SU-DHL-6 (cell line): ENCODE measurements around the gene SLC38A10.

Source experiments
- H2AFZ ChIP-seq: fragments of 200-600 bp; sonication (generic); 2 replicates; pipeline ENCODE4 v1.6.1; 2014; ENCODE audit warnings: low read depth, mild to moderate bottlenecking, moderate library complexity, mixed read lengths, antibody characterized with exemption, low read length; ENCODE audit not compliant: severe bottlenecking
- H3F3A ChIP-seq: fragments of 200-600 bp; shearing (Covaris generic); 2 replicates; pipeline ENCODE4 v1.6.0; 2016; ENCODE audit warnings: antibody characterized with exemption, mild to moderate bottlenecking; ENCODE audit not compliant: insufficient read depth
- H3K27ac ChIP-seq: fragments of 200-600 bp; sonication (generic); 2 replicates; pipeline ENCODE4 v1.5.1; 2016; ENCODE audit warnings: low read depth, mild to moderate bottlenecking, low read length, moderate library complexity, mixed read lengths
- H3K27me3 ChIP-seq: fragments of 200-600 bp; sonication (generic), shearing (Covaris generic); 2 replicates; pipeline ENCODE4 v1.6.0; 2014; ENCODE audit warnings: mild to moderate bottlenecking, low read length
- H3K36me3 ChIP-seq: fragments of 200-600 bp; sonication (generic); 2 replicates; pipeline ENCODE4 v1.6.1; 2014; ENCODE audit warnings: mild to moderate bottlenecking, low read length, mixed read lengths
- H3K4me2 ChIP-seq: fragments of 300-600, 200-600 bp; shearing (Covaris generic), sonication (generic); 2 replicates; pipeline ENCODE4 v1.6.0; 2014; ENCODE audit warnings: low read length, low read depth, mild to moderate bottlenecking; ENCODE audit not compliant: poor library complexity, severe bottlenecking
- H3K4me3 ChIP-seq: fragments of 200-600 bp; sonication (generic); 2 replicates; pipeline ENCODE4 v1.5.1; 2014; ENCODE audit warnings: antibody characterized with exemption, low read length, mild to moderate bottlenecking, mixed read lengths; ENCODE audit not compliant: insufficient read depth, poor library complexity, severe bottlenecking
- H3K79me2 ChIP-seq: fragments of 200-600 bp; sonication (generic); 2 replicates; pipeline ENCODE4 v1.6.1; 2014; ENCODE audit warnings: mild to moderate bottlenecking, low read length, moderate library complexity; ENCODE audit not compliant: insufficient read depth
- H3K9ac ChIP-seq: fragments of 200-600 bp; sonication (generic); 2 replicates; pipeline ENCODE4 v1.7.0; 2014; ENCODE audit warnings: mild to moderate bottlenecking, low read length
- H3K9me2 ChIP-seq: fragments of 200-600 bp; sonication (generic); replicated peaks from 2 replicates; pipeline ENCODE4 v1.6.1; 2014; ENCODE audit warnings: low read length; ENCODE audit not compliant: insufficient read depth
- H3K9me3 ChIP-seq: fragments of 200-600 bp; sonication (generic); 2 replicates; pipeline ENCODE4 v1.6.1; 2014; ENCODE audit warnings: low read length, mixed read lengths; ENCODE audit not compliant: insufficient read depth
- H4K20me1 ChIP-seq: fragments of 200-600 bp; sonication (generic); 2 replicates; pipeline ENCODE4 v1.6.1; 2014; ENCODE audit warnings: low read depth, mild to moderate bottlenecking, antibody characterized with exemption, low read length, moderate library complexity, mixed read lengths
- EZH2phosphoT487 ChIP-seq: fragments of 200-600 bp; sonication (generic), shearing (Covaris generic); conservative IDR thresholded peaks from 2 replicates; pipeline ENCODE4 v1.6.1; 2018; ENCODE audit warnings: mild to moderate bottlenecking, antibody characterized with exemption, low read length, moderate library complexity, mixed read lengths
- TF ChIP-seq, protein P1 (sequence below): fragments of 200-600 bp; sonication (generic); IDR thresholded peaks from one replicate; pipeline ENCODE4 v1.5.1; 2017; ENCODE audit warnings: antibody characterized with exemption, mild to moderate bottlenecking, low read length, moderate library complexity; ENCODE audit not compliant: insufficient read depth, poor library complexity, severe bottlenecking

SLC38A10 gene

DNA sequence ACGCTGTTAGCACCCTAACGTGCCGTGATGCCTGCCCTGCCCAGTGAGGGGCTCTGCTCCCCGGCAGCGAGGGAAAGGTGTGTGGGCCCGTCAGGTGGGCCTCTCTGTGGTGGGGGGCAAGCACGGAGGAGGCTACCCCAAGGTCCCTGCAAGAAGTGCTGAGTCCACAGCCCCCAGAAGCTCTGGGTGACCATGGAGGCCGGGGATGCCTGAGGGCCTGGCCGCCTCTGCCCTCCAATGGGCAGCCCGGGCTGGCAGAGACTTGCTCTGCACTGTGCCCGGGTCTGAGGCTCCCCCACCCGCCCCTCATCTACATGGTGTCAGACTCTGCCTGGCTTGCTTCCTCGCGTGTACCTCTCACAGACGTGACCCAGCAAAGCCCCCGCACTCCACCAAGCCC, 12.2 kb downstream of the SLC38A10 start:
- H3K79me2 ChIP-seq = peaks cover 14% of the 10 kb centered on the region; the same call in 1 of the 2 replicates
- H3K4me3 ChIP-seq = no peak overlapping the region
- no peaks in the 10 kb centered on the region for H4K20me1 ChIP-seq
- no peaks in the 10 kb centered on the region for H3K36me3 ChIP-seq
- no peak overlapping the region for H2AFZ ChIP-seq
- H3K9me3 ChIP-seq = no peaks in the 10 kb centered on the region
- H3K9ac ChIP-seq = no peak overlapping the region
- H3K9me2 ChIP-seq = no peaks in the 10 kb centered on the region
- no peak overlapping the region for H3K27ac ChIP-seq
- H3F3A ChIP-seq = no peaks in the 10 kb centered on the region
- TF ChIP-seq, protein P1, sequence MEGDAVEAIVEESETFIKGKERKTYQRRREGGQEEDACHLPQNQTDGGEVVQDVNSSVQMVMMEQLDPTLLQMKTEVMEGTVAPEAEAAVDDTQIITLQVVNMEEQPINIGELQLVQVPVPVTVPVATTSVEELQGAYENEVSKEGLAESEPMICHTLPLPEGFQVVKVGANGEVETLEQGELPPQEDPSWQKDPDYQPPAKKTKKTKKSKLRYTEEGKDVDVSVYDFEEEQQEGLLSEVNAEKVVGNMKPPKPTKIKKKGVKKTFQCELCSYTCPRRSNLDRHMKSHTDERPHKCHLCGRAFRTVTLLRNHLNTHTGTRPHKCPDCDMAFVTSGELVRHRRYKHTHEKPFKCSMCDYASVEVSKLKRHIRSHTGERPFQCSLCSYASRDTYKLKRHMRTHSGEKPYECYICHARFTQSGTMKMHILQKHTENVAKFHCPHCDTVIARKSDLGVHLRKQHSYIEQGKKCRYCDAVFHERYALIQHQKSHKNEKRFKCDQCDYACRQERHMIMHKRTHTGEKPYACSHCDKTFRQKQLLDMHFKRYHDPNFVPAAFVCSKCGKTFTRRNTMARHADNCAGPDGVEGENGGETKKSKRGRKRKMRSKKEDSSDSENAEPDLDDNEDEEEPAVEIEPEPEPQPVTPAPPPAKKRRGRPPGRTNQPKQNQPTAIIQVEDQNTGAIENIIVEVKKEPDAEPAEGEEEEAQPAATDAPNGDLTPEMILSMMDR = no peak
- no peak for TF ChIP-seq EZH2phosphoT487
- H3K27me3 ChIP-seq = no peaks in the 10 kb centered on the region
- no peak overlapping the region for H3K4me2 ChIP-seq

DNA sequence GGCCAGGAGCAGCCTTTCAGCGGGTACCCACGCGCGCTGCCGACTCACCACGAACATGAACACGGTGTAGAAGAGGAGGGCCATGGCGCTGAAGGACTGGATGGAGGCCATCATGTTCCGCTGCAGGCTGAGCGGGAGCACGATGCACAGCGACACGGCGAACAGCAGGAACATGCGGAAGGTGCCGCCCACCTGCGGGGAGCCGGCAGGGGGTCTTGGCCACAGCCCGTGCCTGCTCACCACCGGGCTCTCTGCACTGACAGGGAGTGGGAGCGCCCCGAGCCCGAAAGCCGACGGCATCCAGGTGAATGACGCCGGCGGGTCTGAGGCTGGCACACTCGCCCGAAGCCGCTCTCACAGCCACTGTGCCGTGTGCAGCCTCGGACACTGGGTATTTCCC, 13.0 kb downstream of the SLC38A10 start:
- H3K27ac ChIP-seq = no peak overlapping the region
- H3K4me3 ChIP-seq = no peak overlapping the region
- no peaks in the 10 kb centered on the region for H3K36me3 ChIP-seq
- no peaks in the 10 kb centered on the region for H4K20me1 ChIP-seq
- H3F3A ChIP-seq = no peaks in the 10 kb centered on the region
- H3K27me3 ChIP-seq = no peaks in the 10 kb centered on the region
- no peak overlapping the region for H2AFZ ChIP-seq
- H3K79me2 ChIP-seq = peaks cover 8% of the 10 kb centered on the region; the same call in 1 of the 2 replicates
- no peaks in the 10 kb centered on the region for H3K9me2 ChIP-seq
- no peak for TF ChIP-seq EZH2phosphoT487
- TF ChIP-seq, protein P1 = no peak
- no peaks in the 10 kb centered on the region for H3K9me3 ChIP-seq
- no peak overlapping the region for H3K9ac ChIP-seq
- H3K4me2 ChIP-seq = no peak overlapping the region

DNA sequence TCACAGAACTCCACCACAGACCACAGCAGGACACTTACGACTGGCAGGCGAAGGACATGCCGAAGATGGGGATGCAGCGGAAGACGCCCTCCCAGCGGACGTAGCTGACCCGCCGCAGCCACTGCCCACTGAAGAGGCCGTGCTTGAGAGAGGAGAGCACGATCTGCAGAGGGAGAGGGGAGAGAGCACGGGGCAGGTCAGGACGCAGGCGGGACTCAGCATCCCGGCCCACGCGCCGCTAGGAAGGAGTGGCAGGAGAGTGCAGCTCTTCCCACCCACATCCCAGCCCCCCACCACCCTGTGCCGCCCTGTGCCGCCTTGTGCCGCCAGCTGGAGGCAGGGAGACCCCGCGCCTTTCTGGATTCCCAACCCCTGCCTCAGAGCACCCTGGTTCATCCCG, 14.5 kb downstream of the SLC38A10 start:
- Histone ChIP-seq H2AFZ (no peak overlapping the region), H3K27ac (no peak overlapping the region), H3K36me3 (no peaks in the 10 kb centered on the region), H3F3A (no peaks in the 10 kb centered on the region), H3K4me3 (no peak overlapping the region), H3K27me3 (no peaks in the 10 kb centered on the region), H4K20me1 (no peaks in the 10 kb centered on the region), H3K9me3 (no peaks in the 10 kb centered on the region), H3K9ac (no peak overlapping the region), H3K4me2 (no peak overlapping the region), H3K79me2 (no peaks in the 10 kb centered on the region), H3K9me2 (no peaks in the 10 kb centered on the region)
- TF ChIP-seq, protein P1 = no peak
- TF ChIP-seq EZH2phosphoT487 = no peak
